ENCODE measurements around the gene ABCA1.
"Not testable (repeated sequence)": the region's sequence is repeated elsewhere in the genome, so short reads cannot be mapped to it uniquely, and the experiment has no call there.

ABCA1 gene

GRCh38 chr9:104900324-104900723 is 27.6 kb downstream of the ABCA1 start:
- DNase-seq, result no peak

GRCh38 chr9:104899759-104900247 is 28.2 kb downstream of the ABCA1 start:
- no peak for DNase-seq

GRCh38 chr9:104898376-104898775 is 29.6 kb downstream of the ABCA1 start:
- DNase-seq, result not testable (repeated sequence)

- DNase-seq, result no peak
Observed at GRCh38 chr9:104896131-104896530, 31.8 kb downstream of the ABCA1 start.

- DNase-seq, result no peak
Observed at GRCh38 chr9:104895572-104895971, 32.4 kb downstream of the ABCA1 start.

GRCh38 chr9:104892701-104893100 is 35.3 kb downstream of the ABCA1 start:
- no peak for DNase-seq

- DNase-seq, result no peak
Observed at GRCh38 chr9:104890433-104890770, 37.6 kb downstream of the ABCA1 start.

- no peak for DNase-seq
Observed at GRCh38 chr9:104885818-104886709, 41.9 kb downstream of the ABCA1 start.

GRCh38 chr9:104883169-104883568 is 44.8 kb downstream of the ABCA1 start:
- DNase-seq, result no peak

GRCh38 chr9:104882566-104882965 is 45.4 kb downstream of the ABCA1 start:
- no peak for DNase-seq

- no peak for DNase-seq
Observed at GRCh38 chr9:104882086-104882485, 45.9 kb downstream of the ABCA1 start.

GRCh38 chr9:104879555-104880309 is 48.2 kb downstream of the ABCA1 start:
- DNase-seq, result no peak

GRCh38 chr9:104876587-104876986 is 51.4 kb downstream of the ABCA1 start:
- DNase-seq, result no peak

- no peak for DNase-seq
Observed at GRCh38 chr9:104875897-104876296, 52.1 kb downstream of the ABCA1 start.

GRCh38 chr9:104875320-104875719 is 52.6 kb downstream of the ABCA1 start:
- DNase-seq, result no peak

GRCh38 chr9:104873489-104873850 is 54.5 kb downstream of the ABCA1 start:
- no peak for DNase-seq

GRCh38 chr9:104872656-104873488 is 55.1 kb downstream of the ABCA1 start:
- DNase-seq, result no peak

- no peak for DNase-seq
Observed at GRCh38 chr9:104871961-104872527, 55.9 kb downstream of the ABCA1 start.

GRCh38 chr9:104869811-104870210 is 58.1 kb downstream of the ABCA1 start:
- DNase-seq, result no peak

GRCh38 chr9:104868687-104869404 is 59.1 kb downstream of the ABCA1 start:
- DNase-seq, result no peak

- DNase-seq, result no peak
Observed at GRCh38 chr9:104868303-104868686, 59.7 kb downstream of the ABCA1 start.

- DNase-seq, result no peak
Observed at GRCh38 chr9:104866191-104866590, 61.8 kb downstream of the ABCA1 start.
